Parathyroid adenoma (tissue), 2 donors: ENCODE results near the gene RIMKLA.

Experiments used
- H2AFZ ChIP-seq: fragments of 300-600 bp; sonication (generic); one replicate; pipeline ENCODE4 v1.7.0; 2017; ENCODE audit warnings: antibody characterized with exemption, mild to moderate bottlenecking
- H3K27ac ChIP-seq: fragments of 300-600 bp; sonication (generic); one replicate; pipeline ENCODE4 v1.7.0; 2017
- H3K27me3 ChIP-seq: fragments of 300-600 bp; sonication (generic); one replicate; pipeline ENCODE4 v1.7.0; 2017; ENCODE audit warnings: low read length; ENCODE audit not compliant: control insufficient read depth, insufficient read depth
- H3K36me3 ChIP-seq: fragments of 300-600 bp; sonication (generic); one replicate; pipeline ENCODE4 v1.7.0; 2017; ENCODE audit warnings: low read length; ENCODE audit not compliant: control insufficient read depth, insufficient read depth
- H3K4me1 ChIP-seq: fragments of 300-600 bp; sonication (generic); one replicate; pipeline ENCODE4 v1.7.0; 2017; ENCODE audit warnings: control low read depth
- H3K4me2 ChIP-seq: fragments of 300-600 bp; sonication (generic); one replicate; pipeline ENCODE4 v1.7.0; 2017; ENCODE audit warnings: low read length
- H3K4me3 ChIP-seq: fragments of 300-600 bp; sonication (generic); one replicate; pipeline ENCODE4 v1.7.0; 2017; ENCODE audit warnings: low read depth, low read length
- H3K79me2 ChIP-seq: fragments of 300-600 bp; sonication (generic); one replicate; pipeline ENCODE4 v1.7.0; 2017; ENCODE audit warnings: control low read depth
- H3K9ac ChIP-seq: fragments of 300-600 bp; sonication (generic); one replicate; pipeline ENCODE4 v1.7.0; 2017; ENCODE audit warnings: mild to moderate bottlenecking
- H3K9me3 ChIP-seq: fragments of 300-600 bp; sonication (generic); one replicate; pipeline ENCODE4 v1.7.0; 2017; ENCODE audit warnings: low read length; ENCODE audit not compliant: control insufficient read depth
- CTCF ChIP-seq: fragments of 300-600 bp; sonication (generic); IDR thresholded peaks from one replicate; pipeline ENCODE4 v1.7.0; 2017; ENCODE audit warnings: antibody characterized with exemption, mild to moderate bottlenecking
- donor health status: primary hyperparathyroidism.

RIMKLA gene

GRCh38 chr1:42340901-42341300 is 39.7 kb upstream of the RIMKLA start:
- no peaks in the 10 kb centered on the region for H3K4me1 ChIP-seq
- no peaks in the 10 kb centered on the region for H3K36me3 ChIP-seq
- no peak overlapping the region for H3K4me3 ChIP-seq
- H3K9me3 ChIP-seq = no peaks in the 10 kb centered on the region
- no peak overlapping the region for H3K9ac ChIP-seq
- TF ChIP-seq CTCF = no peak
- no peaks in the 10 kb centered on the region for H3K79me2 ChIP-seq
- no peak overlapping the region for H3K4me2 ChIP-seq
- H3K27ac ChIP-seq = no peak overlapping the region
- no peak overlapping the region for H2AFZ ChIP-seq
- H3K27me3 ChIP-seq = no peaks in the 10 kb centered on the region

- no peak overlapping the region for H3K4me3 ChIP-seq
- no peaks in the 10 kb centered on the region for H3K9me3 ChIP-seq
These were observed 37.5 kb upstream of the RIMKLA start for GRCh38 chr1:42343049-42343448.

GRCh38 chr1:42348498-42348897 is 32.1 kb upstream of the RIMKLA start:
- H3K36me3 ChIP-seq = no peaks in the 10 kb centered on the region
- no peaks in the 10 kb centered on the region for H3K9me3 ChIP-seq
- H3K4me1 ChIP-seq = no peaks in the 10 kb centered on the region
- H2AFZ ChIP-seq = no peak overlapping the region
- H3K9ac ChIP-seq = no peak overlapping the region
- H3K79me2 ChIP-seq = no peaks in the 10 kb centered on the region
- H3K4me3 ChIP-seq = no peak overlapping the region
- no peaks in the 10 kb centered on the region for H3K27me3 ChIP-seq
- no peak for TF ChIP-seq CTCF
- H3K27ac ChIP-seq = no peak overlapping the region
- no peak overlapping the region for H3K4me2 ChIP-seq

More at GRCh38 chr1:42343049-42343448, 37.5 kb upstream of the RIMKLA start:
- no peaks in the 10 kb centered on the region for H3K27me3 ChIP-seq
- no peaks in the 10 kb centered on the region for H3K4me1 ChIP-seq
- H3K27ac ChIP-seq = no peak overlapping the region
- no peak for TF ChIP-seq CTCF
- no peaks in the 10 kb centered on the region for H3K36me3 ChIP-seq
- H3K4me2 ChIP-seq = no peak overlapping the region
- no peaks in the 10 kb centered on the region for H3K79me2 ChIP-seq
- H3K9ac ChIP-seq = no peak overlapping the region
- H2AFZ ChIP-seq = no peak overlapping the region

GRCh38 chr1:42350086-42350485 is 30.5 kb upstream of the RIMKLA start:
- H3K4me1 ChIP-seq = no peaks in the 10 kb centered on the region
- H3K4me3 ChIP-seq = no peak overlapping the region
- no peaks in the 10 kb centered on the region for H3K27me3 ChIP-seq
- H3K4me2 ChIP-seq = no peak overlapping the region
- H3K9ac ChIP-seq = no peak overlapping the region
- H2AFZ ChIP-seq = no peak overlapping the region
- no peaks in the 10 kb centered on the region for H3K79me2 ChIP-seq
- TF ChIP-seq CTCF = no peak
- H3K36me3 ChIP-seq = no peaks in the 10 kb centered on the region
- H3K9me3 ChIP-seq = no peaks in the 10 kb centered on the region
- H3K27ac ChIP-seq = no peak overlapping the region

GRCh38 chr1:42358791-42359190 is 21.8 kb upstream of the RIMKLA start:
- Histone ChIP-seq H3K4me2 (no peak overlapping the region), H3K4me1 (no peaks in the 10 kb centered on the region), H3K9ac (no peak overlapping the region), H3K36me3 (no peaks in the 10 kb centered on the region), H3K79me2 (no peaks in the 10 kb centered on the region), H3K27me3 (no peaks in the 10 kb centered on the region), H2AFZ (no peak overlapping the region), H3K4me3 (no peak overlapping the region), H3K27ac (no peak overlapping the region), H3K9me3 (no peaks in the 10 kb centered on the region)
- no peak for TF ChIP-seq CTCF
